CD4-positive, alpha-beta T cell treated with Interleukin-4 for 4 hours (primary cell): ENCODE measurements around the gene DPYSL5.

ENCODE experiments used
- DNase-seq: peaks from one replicate; pipeline ENCODE4 v3.0.0-alpha.2; 2020

Gene DPYSL5

GRCh38 chr2:26970244-26970927 lies 122.5 kb downstream of the DPYSL5 start, which contains the start of gene MAPRE3:
Gene MAPRE3, plus strand, starts transcription at chr2:26970637. Its CDS starts 51,582 bp downstream, at chr2:27022219.
- DNase-seq: peak; percentile 90

DNA sequence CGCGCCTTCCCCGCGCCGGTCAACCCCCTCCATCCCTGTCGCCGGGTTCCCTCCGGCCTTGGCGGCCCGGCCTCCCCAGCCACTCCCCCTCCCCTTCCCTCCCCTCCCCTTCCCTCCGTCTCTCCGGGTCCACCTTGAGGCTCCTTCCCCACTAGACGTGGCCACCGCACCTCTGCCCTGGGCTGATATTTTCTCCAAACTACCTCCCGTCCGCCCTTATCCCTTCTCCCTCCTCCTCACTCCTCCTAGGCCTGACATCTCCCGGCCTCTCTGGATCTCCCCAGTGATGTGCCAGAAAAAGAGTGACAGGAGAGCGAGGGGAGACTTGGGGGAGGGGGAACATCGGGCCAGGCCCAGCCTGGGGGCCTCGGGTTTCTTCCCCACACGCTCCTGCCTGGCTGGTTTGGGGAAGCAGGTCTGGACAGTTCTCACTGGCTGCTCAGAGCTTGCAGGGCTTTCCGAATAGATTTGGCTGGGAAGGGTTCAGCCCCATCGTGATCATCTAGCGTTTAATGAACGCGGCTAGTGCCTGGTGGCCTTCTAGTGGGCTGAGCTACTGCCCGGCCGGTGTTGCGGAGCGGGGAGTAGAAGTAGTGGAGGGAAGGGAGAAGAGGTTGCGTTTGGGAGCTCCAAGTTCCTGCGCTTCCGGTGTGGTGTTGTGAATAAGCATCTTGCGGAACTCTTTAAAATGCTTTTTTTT lies 123.1 kb downstream of the DPYSL5 start:
- no peak for DNase-seq

DNA sequence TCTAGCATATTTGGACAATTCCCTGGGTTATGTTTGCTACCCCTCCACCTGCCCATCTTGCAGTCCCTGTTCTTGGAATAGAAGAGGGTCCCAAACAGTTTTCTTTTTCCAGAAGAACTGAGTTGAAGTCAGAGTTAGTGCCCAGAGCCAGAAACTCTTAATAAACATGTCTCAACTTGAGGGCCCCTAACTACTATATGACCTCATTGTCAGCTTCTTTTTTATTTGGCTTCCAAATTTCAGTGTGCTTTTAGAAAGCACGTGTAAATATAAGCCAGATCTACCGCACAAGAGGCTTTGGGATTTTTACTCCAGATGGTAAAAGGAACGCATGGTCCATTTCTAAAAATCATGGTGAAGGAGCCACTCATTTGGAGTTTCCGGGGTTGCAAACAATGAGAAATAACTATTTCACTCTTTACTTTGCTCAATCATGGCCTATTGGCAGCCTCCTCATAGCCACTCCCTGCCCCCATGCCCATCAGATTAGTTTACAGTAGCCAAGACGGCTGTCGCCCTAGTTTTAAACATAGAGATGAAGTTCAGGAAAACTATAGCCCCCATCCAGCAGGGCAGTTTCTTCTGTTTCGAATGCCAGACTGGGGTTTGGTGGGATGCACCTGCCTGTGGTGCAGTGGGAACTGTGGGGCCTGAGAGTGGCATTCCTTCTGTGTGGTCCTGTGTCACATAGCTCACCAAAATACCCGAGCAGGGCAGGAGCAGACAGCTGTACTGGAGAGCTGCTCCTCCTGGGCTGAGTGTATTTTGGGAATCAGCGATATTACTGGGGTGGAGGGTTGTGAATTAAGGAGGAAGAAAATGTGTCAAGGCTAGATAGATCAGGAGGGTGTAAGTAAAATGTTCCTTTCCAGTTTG lies 124.2 kb downstream of the DPYSL5 start:
- DNase-seq: no peak

DNA sequence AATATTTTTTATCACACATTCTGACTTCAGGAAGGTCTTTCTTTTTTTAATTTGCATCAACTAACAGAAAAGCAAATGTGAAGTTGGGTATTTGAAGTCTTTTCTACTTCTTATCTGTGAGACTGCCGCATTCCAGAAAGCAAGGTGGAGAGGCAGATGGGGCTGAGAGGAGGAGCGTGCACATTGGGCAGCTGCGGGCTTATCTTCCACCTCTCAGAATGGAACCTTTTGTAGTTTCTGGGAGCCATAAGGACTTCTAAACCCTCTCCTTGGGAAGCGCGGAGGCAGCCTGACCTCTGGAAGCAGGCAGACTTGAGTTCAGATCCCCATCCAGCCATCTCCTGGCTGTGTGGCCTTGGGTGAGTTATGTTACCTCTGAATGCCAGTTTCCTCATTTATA lies 126.4 kb downstream of the DPYSL5 start:
- DNase-seq: no peak

DNA sequence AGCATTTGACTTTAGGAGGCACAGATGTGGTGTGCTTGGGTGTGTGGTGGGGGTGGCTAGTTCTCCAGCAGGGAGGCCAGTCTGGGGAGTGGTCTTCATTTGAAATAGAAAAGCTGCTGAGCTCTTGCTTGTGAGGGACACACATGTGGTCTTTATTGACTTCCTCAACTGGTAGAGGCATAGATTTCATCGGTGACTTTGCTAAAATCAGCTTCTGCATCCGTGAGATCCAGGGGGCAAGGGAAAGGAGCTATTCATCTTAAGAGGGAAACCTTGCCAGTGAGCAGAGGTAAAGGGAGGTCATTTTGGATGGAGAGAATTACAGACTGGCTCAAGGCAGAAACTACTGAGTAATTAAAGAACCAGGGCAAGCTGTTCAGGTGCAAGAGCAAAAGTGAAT lies 127.2 kb downstream of the DPYSL5 start:
- no peak for DNase-seq

- no peak for DNase-seq
Observed at GRCh38 chr2:26975656-26976055, 127.7 kb downstream of the DPYSL5 start.

GRCh38 chr2:26976237-26976636 lies 128.3 kb downstream of the DPYSL5 start:
- no peak for DNase-seq

GRCh38 chr2:26977012-26977411 lies 129.1 kb downstream of the DPYSL5 start:
- DNase-seq: no peak

- no peak for DNase-seq
Observed at GRCh38 chr2:26978061-26978596, 130.2 kb downstream of the DPYSL5 start.

DNA sequence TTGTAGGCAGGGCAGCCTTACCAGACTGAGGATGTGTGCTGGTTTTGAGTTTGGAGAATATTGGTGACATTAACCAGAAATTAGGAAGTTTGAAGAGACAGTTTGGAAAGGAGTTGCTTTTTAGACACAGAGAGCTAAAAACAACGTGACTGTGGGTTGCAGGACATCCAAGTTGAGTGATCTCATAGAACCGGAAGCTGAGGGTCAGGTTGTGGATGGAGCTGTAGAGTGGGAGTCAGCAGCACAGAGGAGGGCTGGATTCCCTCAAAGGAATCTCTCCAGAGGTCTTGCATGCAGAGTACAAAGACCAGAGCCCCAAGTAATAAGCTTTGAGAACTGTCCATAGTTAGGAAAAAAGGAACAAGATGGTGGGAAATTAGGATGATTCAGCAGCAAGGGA lies 131.8 kb downstream of the DPYSL5 start:
- no peak for DNase-seq

DNA sequence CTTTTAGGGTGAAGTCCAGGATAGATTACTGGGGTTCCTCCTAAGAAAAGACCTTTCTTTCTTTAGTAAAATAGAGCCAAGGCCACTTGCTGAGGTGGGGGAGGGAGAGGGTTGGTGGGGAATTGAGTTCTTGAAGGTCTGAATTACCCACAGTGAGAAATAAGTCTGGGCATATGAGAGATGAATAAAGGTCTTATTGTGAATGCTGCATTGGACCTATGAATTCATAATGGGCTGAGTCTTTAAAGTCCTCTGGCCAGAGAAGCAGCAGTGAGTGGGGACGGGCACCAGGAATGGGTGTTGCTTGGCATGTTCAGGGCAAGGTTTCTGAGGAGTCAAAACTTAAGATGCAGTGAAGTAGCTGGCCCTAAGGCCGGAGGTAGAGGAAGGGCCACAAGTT lies 133.0 kb downstream of the DPYSL5 start:
- no peak for DNase-seq

- no peak for DNase-seq
Observed at GRCh38 chr2:26982102-26982742, 134.3 kb downstream of the DPYSL5 start.

DNA sequence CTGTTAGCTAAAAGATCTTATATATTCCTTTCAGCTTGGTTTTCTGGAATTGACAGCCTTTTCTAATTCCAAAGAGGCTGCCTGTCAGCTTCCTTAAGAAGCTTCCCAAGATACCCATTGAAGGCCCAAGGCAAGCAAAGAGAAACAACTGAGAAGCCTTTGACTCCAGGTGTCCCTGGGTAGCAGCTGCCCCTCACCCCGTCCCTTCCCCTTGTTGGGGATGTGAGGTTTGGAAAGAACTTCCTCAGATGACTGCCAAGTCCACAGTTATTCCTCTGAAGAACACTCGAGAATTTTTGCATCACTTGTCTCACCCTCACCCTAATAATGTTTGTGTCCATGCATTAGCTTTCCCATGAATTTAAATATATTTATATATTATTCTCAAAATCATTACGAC lies 135.8 kb downstream of the DPYSL5 start:
- no peak for DNase-seq

- no peak for DNase-seq
Observed at GRCh38 chr2:26985807-26986206, 137.9 kb downstream of the DPYSL5 start.

- no peak for DNase-seq
Observed at GRCh38 chr2:26986576-26986975, 138.6 kb downstream of the DPYSL5 start.

- no peak for DNase-seq
Observed at GRCh38 chr2:26988058-26988860, 140.3 kb downstream of the DPYSL5 start.

DNA sequence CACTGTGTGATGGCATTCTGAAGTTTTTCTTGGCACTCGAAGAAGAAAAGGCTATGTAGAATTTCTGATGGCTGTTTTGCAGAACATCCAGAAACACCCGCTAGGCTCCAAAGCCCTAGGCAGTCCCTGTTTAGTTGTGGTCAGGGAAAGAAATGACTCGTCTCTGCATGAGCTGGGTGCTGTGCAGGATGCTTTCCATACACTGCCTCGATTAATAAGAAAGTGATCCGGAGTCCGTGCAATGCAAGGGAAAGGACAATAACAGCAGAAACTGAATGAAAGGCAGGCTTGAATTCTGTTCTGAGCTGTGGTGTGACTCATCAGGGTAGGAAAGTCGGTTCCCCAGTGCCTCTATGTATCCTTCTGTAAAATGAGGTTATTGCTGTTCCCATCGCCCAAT lies 141.2 kb downstream of the DPYSL5 start:
- no peak for DNase-seq

DNA sequence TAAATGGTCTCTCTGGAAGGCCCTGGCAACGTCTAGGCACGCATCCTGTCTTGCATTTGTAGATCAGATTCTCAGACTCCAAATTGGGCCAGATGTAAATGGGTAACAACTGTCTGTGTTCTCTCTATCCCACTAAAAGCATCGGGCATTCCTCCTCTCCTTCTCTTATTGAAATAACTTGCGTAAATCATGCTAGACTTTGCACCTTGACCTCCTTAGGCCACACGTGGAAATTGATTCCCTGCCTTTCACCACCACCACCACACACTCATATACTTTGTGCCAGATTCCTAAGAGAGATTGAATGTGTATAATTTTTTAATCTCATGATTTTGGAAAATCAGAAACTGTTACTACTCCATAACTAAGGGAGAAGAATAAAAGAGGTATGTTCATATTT lies 143.8 kb downstream of the DPYSL5 start:
- no peak for DNase-seq

- no peak for DNase-seq
Observed at GRCh38 chr2:26993768-26994167, 145.8 kb downstream of the DPYSL5 start.

- no peak for DNase-seq
Observed at GRCh38 chr2:26994983-26995382, 147.1 kb downstream of the DPYSL5 start.

- DNase-seq: no peak
Observed at GRCh38 chr2:26997394-26997793, 149.5 kb downstream of the DPYSL5 start.

DNA sequence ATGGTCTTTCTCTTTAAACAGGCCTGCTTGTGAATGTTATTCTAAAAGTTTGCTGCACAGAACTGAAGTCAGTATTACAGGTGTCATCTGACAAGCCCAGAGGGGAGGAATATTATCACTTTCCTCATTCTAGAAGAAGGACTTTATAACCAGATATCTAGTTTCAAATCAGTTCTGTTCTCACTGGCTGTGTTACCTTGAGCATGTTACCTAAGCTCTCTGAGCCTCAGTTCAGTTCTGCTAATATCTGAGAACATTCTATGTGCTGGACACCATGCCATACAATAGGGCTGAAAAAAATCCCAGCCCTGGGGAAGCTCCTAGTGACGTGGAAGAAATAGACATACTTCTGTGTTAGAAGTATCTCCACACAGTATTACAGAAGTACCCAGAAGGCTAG lies 150.4 kb downstream of the DPYSL5 start:
- no peak for DNase-seq
